IMR-90 (cell line): ENCODE data around the gene SRSF7. TPM values are rescaled to one million over a fixed set of nuclear protein-coding genes. Genes with fewer than 3 reads are reported as not detected.

Experiments used
- ATAC-seq: fragments of 200-7000 bp; cut with Tn5 transposase; 2 replicates; pipeline ENCODE4 v1.9.1; 2020; ENCODE audit warnings: low read depth, mild to moderate bottlenecking, moderate library complexity
- BruUV-seq: library from RNA; stranded (reverse); fragments of 400-500 nt; replicated peaks from 2 replicates; lab custom pipeline; 2021; lab: Mats Ljungman, UMichigan
- CTCF ChIA-PET: fragments of 300-600 bp; formaldehyde crosslinking; extraction: SDS; loops from one replicate; lab custom pipeline; 2021; ENCODE audit warnings: antibody characterized with exemption; lab: Yijun Ruan, JAX
- POLR2A ChIA-PET: fragments of 300-600 bp; sonication (Branson Sonifier 250); formaldehyde crosslinking; loops from one replicate; lab custom pipeline; 2022; ENCODE audit warnings: antibody characterized with exemption; ENCODE audit not compliant: unreplicated experiment; lab: Charles Lee
- DNase-seq: peaks from one replicate; pipeline ENCODE4 v3.0.0; 2013
- H2AFZ ChIP-seq: replicated peaks from 2 replicates; pipeline ENCODE3; 2013; ENCODE audit warnings: low read length, mild to moderate bottlenecking; ENCODE audit not compliant: poor library complexity
- H2AK5ac ChIP-seq: 2 replicates; pipeline ENCODE4 v1.6.1; 2013; ENCODE audit warnings: low read depth, low read length, inconsistent platforms
- H2AK9ac ChIP-seq: replicated peaks from 2 replicates; pipeline ENCODE3; 2013; ENCODE audit warnings: mild to moderate bottlenecking, low read depth, low read length, moderate library complexity; ENCODE audit not compliant: poor library complexity
- H2BK120ac ChIP-seq: 2 replicates; pipeline ENCODE4 v1.6.1; 2013; ENCODE audit warnings: low read depth, low read length, inconsistent platforms
- H2BK15ac ChIP-seq: 3 replicates; pipeline ENCODE4 v1.6.1; 2013; ENCODE audit warnings: low read depth, low read length, inconsistent platforms
- H2BK20ac ChIP-seq: 2 replicates; pipeline ENCODE4 v1.6.1; 2013; ENCODE audit warnings: low read depth, mild to moderate bottlenecking, inconsistent platforms, low read length, moderate library complexity
- H2BK5ac ChIP-seq: 2 replicates; pipeline ENCODE4 v1.6.1; 2013; ENCODE audit warnings: mild to moderate bottlenecking, low read depth, low read length, inconsistent platforms; ENCODE audit not compliant: poor library complexity, severe bottlenecking
- H3K14ac ChIP-seq: replicated peaks from 2 replicates; pipeline ENCODE4 v1.6.1; 2013; ENCODE audit warnings: low read depth, low read length, inconsistent platforms
- H3K18ac ChIP-seq: 2 replicates; pipeline ENCODE4 v1.6.1; 2013; ENCODE audit warnings: low read depth, low read length, control low read depth
- H3K23ac ChIP-seq: 2 replicates; pipeline ENCODE4 v1.6.1; 2013; ENCODE audit warnings: low read depth, low read length, inconsistent platforms
- H3K27ac ChIP-seq: 2 replicates; pipeline ENCODE4 v1.5.1; 2013; ENCODE audit warnings: mild to moderate bottlenecking, control low read depth, low read length; ENCODE audit not compliant: insufficient read depth
- H3K27me3 ChIP-seq: 2 replicates; pipeline ENCODE4 v1.6.1; 2013; ENCODE audit warnings: low read length; ENCODE audit not compliant: control insufficient read depth, insufficient read depth
- H3K36me3 ChIP-seq: 2 replicates; pipeline ENCODE4 v1.6.1; 2013; ENCODE audit warnings: low read length, mixed read lengths; ENCODE audit not compliant: control insufficient read depth, insufficient read depth
- H3K4ac ChIP-seq: 2 replicates; pipeline ENCODE4 v1.6.1; 2013; ENCODE audit warnings: low read depth, low read length, inconsistent platforms
- H3K4me1 ChIP-seq: 2 replicates; pipeline ENCODE4 v1.6.1; 2013; ENCODE audit warnings: low read length, mixed read lengths; ENCODE audit not compliant: control insufficient read depth, insufficient read depth
- H3K4me2 ChIP-seq: 2 replicates; pipeline ENCODE4 v1.6.1; 2013; ENCODE audit warnings: low read depth, mild to moderate bottlenecking, control low read depth, low read length, moderate library complexity
- H3K4me3 ChIP-seq: 2 replicates; pipeline ENCODE4 v1.5.1; 2013; ENCODE audit warnings: low read depth, mild to moderate bottlenecking, control low read depth, low read length, moderate library complexity; ENCODE audit not compliant: insufficient read depth
- H3K56ac ChIP-seq: 2 replicates; pipeline ENCODE4 v1.6.1; 2013; ENCODE audit warnings: low read length, inconsistent platforms; ENCODE audit not compliant: insufficient read depth; ENCODE audit errors: extremely low read depth
- H3K79me1 ChIP-seq, 2 experiments: 2 replicates each; pipeline ENCODE4 v1.6.1; 2013; ENCODE audit warnings: low read length in 2 of 2, inconsistent platforms in 1 of 2, low read depth in 1 of 2
- H3K9ac ChIP-seq: 2 replicates; pipeline ENCODE4 v1.6.1; 2013; ENCODE audit warnings: low read depth, low read length, control low read depth
- H3K9me1 ChIP-seq: 2 replicates; pipeline ENCODE4 v1.6.1; 2013; ENCODE audit warnings: low read length, inconsistent platforms; ENCODE audit not compliant: insufficient read depth
- H3K9me3 ChIP-seq: 2 replicates; pipeline ENCODE4 v1.6.1; 2013; ENCODE audit warnings: low read length; ENCODE audit not compliant: control insufficient read depth, insufficient read depth
- H4K20me1 ChIP-seq: 2 replicates; pipeline ENCODE4 v1.6.1; 2013; ENCODE audit warnings: low read length, inconsistent platforms; ENCODE audit not compliant: insufficient read depth
- H4K5ac ChIP-seq: 2 replicates; pipeline ENCODE4 v1.6.1; 2013; ENCODE audit warnings: mild to moderate bottlenecking, low read depth, low read length, control low read depth
- H4K8ac ChIP-seq, 2 experiments: 2 replicates each; pipeline ENCODE4 v1.6.1; 2013; ENCODE audit warnings: low read depth in 2 of 2, low read length in 2 of 2, control low read depth in 1 of 2, inconsistent platforms in 1 of 2
- H4K91ac ChIP-seq: 2 replicates; pipeline ENCODE4 v1.6.1; 2013; ENCODE audit warnings: low read depth, low read length, inconsistent platforms; ENCODE audit not compliant: insufficient read depth
- BHLHE40 ChIP-seq: fragments of 150-350 bp; IDR thresholded peaks from 2 replicates; pipeline ENCODE4 v1.6.1; 2016; ENCODE audit warnings: mild to moderate bottlenecking, low read depth, low read length
- MAFK ChIP-seq: IDR thresholded peaks from 2 replicates; pipeline ENCODE4 v1.6.1; 2012; ENCODE audit warnings: low read depth, low read length, improper control_type of control experiment
- MAZ ChIP-seq: IDR thresholded peaks from 2 replicates; pipeline ENCODE4 v1.6.1; 2012; ENCODE audit warnings: low read depth, mild to moderate bottlenecking, low read length, improper control_type of control experiment, moderate library complexity, borderline replicate concordance
- RFX5 ChIP-seq: IDR thresholded peaks from 2 replicates; pipeline ENCODE4 v1.8.0; 2012; ENCODE audit warnings: low read depth, mild to moderate bottlenecking, low read length, moderate library complexity
- WGBS, 2 experiments: methylation state at CpG; one replicate each; pipeline versions ENCODE4 v1.1.5 to v1.1.7; 2013; ENCODE audit warnings: missing lambda C conversion rate in 2 of 2; ENCODE audit not compliant: insufficient read length in 1 of 2; ENCODE audit errors: extremely low coverage in 2 of 2; 5-methylcytosine and 5-hydroxymethylcytosine counted together
- dilution Hi-C: fragments of 300-500 bp; cut with HindIII; formaldehyde crosslinking; loops from one replicate; pipeline ENCODE4 v1.14.3; 2018; ENCODE audit warnings: low sequenced_read_pairs; ENCODE audit not compliant: unreplicated experiment
- in situ Hi-C: fragments of 300-500 bp; cut with MboI; formaldehyde crosslinking; loops from 3 replicates; pipeline ENCODE4 v1.14.3; 2019; ENCODE audit warnings: low sequenced_read_pairs, inconsistent platforms, mixed read lengths
- intact Hi-C: fragments of 100-400 bp; cut with micrococcal nuclease; formaldehyde crosslinking; loops from 2 replicates; pipeline ENCODE4 v1.10.0; 2022
- polyA plus RNA-seq, 3 experiments: library from polyadenylated mRNA; depleted of rRNA; stranded (reverse); fragments of >200 nt; gene quantifications; 2 replicates each; pipeline ENCODE4 v1.2.3, GENCODE V29; 2012; ENCODE audit warnings: low replicate concordance in 1 of 3
- total RNA-seq: library from RNA; depleted of rRNA; stranded (reverse); fragments of >200 nt; gene quantifications from 2 replicates; pipeline ENCODE4 v1.2.3, GENCODE V29; 2012
- TF ChIP-seq, protein P1 (sequence below): conservative IDR thresholded peaks from 2 replicates; pipeline ENCODE4 v1.5.1; 2012; ENCODE audit warnings: mild to moderate bottlenecking, low read depth, low read length, improper control_type of control experiment

The SRSF7 gene
- total and polyA plus RNA-seq, 2 of the 4 experiments (the other 2 are of a cell fraction), result 148 to 191 TPM

DNA sequence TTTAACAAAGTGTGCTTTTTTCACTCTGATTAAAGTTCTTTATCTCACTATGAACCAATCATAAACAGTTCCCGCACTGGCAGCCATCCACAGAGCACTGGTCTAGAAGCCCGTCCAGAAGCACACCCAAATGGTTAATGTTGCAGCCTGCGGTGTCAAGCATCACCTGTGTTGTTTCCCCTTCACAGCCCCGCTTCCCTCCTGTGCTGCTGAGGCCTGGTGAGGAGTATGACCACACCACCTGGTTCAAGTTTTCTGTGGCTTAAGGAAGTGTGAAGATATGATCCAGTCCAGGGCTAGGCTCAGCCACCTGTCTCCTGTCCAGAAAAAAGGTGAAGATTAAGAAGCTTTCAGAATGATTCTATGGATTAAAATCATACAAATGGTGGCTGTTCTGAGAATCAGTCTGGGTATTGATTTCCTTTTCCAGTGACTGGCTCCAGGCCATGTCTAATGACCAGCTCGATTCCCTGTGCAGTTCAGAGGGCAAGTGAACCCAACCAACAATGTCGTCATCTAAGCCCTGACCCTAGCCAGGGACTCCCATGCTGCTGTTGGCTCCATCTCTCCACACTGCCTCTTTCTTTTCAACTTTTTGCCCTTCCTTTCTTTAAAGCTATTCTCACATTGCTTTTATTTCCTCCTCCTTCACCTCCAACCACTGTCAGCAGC, 17.7 kb downstream of the SRSF7 start:
- Histone ChIP-seq H2BK15ac (no peak overlapping the region), H3K36me3 (peaks cover 34% of the 10 kb centered on the region), H4K20me1 (no peaks in the 10 kb centered on the region), H4K5ac (no peak overlapping the region), H3K14ac (no peak overlapping the region), H3K9ac (no peak overlapping the region), H4K91ac (no peak overlapping the region), H3K4me2 (no peak overlapping the region), H4K8ac (no peak overlapping the region), H3K56ac (no peak overlapping the region), H3K79me1 (peaks cover 0 to 17% of the 10 kb centered on the region in 2 experiments; a peak in 2 of 4 replicates), H3K9me3 (no peaks in the 10 kb centered on the region), H2AK9ac (no peak overlapping the region), H3K18ac (no peak overlapping the region), H2AK5ac (no peak overlapping the region), H3K4me1 (no peaks in the 10 kb centered on the region), H3K4ac (no peak overlapping the region), H3K27me3 (no peaks in the 10 kb centered on the region), H3K27ac (no peak overlapping the region), H2BK5ac (no peak overlapping the region), H2BK120ac (no peak overlapping the region), H3K4me3 (no peak overlapping the region), H3K23ac (no peak overlapping the region), H2AFZ (no peak overlapping the region), H2BK20ac (no peak overlapping the region), H3K9me1 (peaks cover 3% of the 10 kb centered on the region; the same call in 1 of the 2 replicates)
- intact Hi-C loops, result no loop called here
- POLR2A ChIA-PET, result no interaction called here
- CTCF ChIA-PET, result no interaction called here
- in situ Hi-C loops, result loop anchor here (5.0 kb wide), 1 partner anchor 416 kb away; no protein-coding TSS in a partner anchor
- dilution Hi-C loops, result loop anchor here (25.0 kb wide), 1 partner anchor 171 kb away; no protein-coding TSS in a partner anchor
- 85% methylated on average over 4 of the region's 6 CpGs; no CpG with 5 or more reads in 1 of the 2 experiments for WGBS, 2 experiments
- TF ChIP-seq, protein P1, sequence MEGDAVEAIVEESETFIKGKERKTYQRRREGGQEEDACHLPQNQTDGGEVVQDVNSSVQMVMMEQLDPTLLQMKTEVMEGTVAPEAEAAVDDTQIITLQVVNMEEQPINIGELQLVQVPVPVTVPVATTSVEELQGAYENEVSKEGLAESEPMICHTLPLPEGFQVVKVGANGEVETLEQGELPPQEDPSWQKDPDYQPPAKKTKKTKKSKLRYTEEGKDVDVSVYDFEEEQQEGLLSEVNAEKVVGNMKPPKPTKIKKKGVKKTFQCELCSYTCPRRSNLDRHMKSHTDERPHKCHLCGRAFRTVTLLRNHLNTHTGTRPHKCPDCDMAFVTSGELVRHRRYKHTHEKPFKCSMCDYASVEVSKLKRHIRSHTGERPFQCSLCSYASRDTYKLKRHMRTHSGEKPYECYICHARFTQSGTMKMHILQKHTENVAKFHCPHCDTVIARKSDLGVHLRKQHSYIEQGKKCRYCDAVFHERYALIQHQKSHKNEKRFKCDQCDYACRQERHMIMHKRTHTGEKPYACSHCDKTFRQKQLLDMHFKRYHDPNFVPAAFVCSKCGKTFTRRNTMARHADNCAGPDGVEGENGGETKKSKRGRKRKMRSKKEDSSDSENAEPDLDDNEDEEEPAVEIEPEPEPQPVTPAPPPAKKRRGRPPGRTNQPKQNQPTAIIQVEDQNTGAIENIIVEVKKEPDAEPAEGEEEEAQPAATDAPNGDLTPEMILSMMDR, result no peak
- TF ChIP-seq MAZ, result no peak
- TF ChIP-seq RFX5, result no peak
- no peak for TF ChIP-seq BHLHE40
- TF ChIP-seq MAFK, result no peak
- no peak for DNase-seq
- BruUV-seq, result no TSS peak
- no peak for ATAC-seq
